Upper lobe of right lung (tissue), 1 donor: ENCODE results near the gene DAD1. TPM values are rescaled to one million over a fixed set of nuclear protein-coding genes. Genes with fewer than 3 reads are reported as not detected.

Experiments used
- ATAC-seq: fragments of 200-7000 bp; cut with Tn5 transposase; one replicate; pipeline ENCODE4 v1.9.1; 2020; ENCODE audit warnings: mild to moderate bottlenecking, moderate library complexity
- DNase-seq: peaks from one replicate; pipeline ENCODE4 v3.0.0-alpha.2; 2020
- H3K27ac ChIP-seq: fragments of 200-600 bp; one replicate; pipeline ENCODE4 v1.8.0; 2022
- H3K27me3 ChIP-seq: fragments of 200-600 bp; one replicate; pipeline ENCODE4 v1.8.0; 2022; ENCODE audit warnings: mild to moderate bottlenecking
- H3K36me3 ChIP-seq: fragments of 200-600 bp; one replicate; pipeline ENCODE4 v1.8.0; 2022
- H3K4me1 ChIP-seq: fragments of 200-600 bp; one replicate; pipeline ENCODE4 v1.8.0; 2022
- H3K4me3 ChIP-seq: fragments of 200-600 bp; one replicate; pipeline ENCODE4 v1.8.0; 2022; ENCODE audit warnings: mild to moderate bottlenecking
- H3K9me3 ChIP-seq: fragments of 200-600 bp; one replicate; pipeline ENCODE4 v1.8.0; 2022
- intact Hi-C: fragments of 100-400 bp; cut with DNase I; formaldehyde crosslinking; loops from one replicate; pipeline ENCODE4 v1.11.0; 2022
- total RNA-seq: library from RNA; stranded (reverse); fragmentation: NEBNext Ultra II Directional; extraction: Animal tissue kit (Norgen Biotek cat#: 25700); gene quantifications from one replicate; pipeline ENCODE4 v1.2.1, GENCODE V29; 2021
- TF ChIP-seq, protein P1 (sequence below): fragments of 200-600 bp; IDR thresholded peaks from one replicate; pipeline ENCODE4 v1.8.0; 2022; ENCODE audit warnings: antibody characterized with exemption
- donor health status: DM: no; HTN: yes; CAD: no; lungs with severe emphysema.

Gene DAD1
- total RNA-seq, 1 donor from 2014 or later = 184 TPM

DNA sequence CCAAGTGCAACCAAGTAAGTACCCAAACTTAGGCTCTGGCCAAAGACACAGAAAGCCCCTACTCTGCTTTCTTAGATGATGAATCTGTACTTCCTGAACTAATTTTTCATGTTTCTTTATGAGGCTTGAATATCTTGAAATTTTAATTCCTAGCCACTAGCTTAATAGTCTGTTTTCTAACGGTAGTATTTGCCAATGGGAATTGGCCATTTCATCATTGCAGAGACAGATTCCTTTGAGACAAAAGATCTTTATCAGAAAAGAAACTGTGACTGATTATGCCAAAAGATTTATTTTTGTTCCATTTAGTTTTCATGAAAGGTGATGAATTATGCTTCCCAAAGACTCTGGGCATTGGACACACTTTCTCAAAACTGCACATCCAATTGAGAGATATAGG, 48.7 kb downstream of the DAD1 start:
- intact Hi-C loops = no loop called here
- H3K9me3 ChIP-seq = no peaks in the 10 kb centered on the region
- no peaks in the 10 kb centered on the region for H3K36me3 ChIP-seq
- TF ChIP-seq, protein P1, sequence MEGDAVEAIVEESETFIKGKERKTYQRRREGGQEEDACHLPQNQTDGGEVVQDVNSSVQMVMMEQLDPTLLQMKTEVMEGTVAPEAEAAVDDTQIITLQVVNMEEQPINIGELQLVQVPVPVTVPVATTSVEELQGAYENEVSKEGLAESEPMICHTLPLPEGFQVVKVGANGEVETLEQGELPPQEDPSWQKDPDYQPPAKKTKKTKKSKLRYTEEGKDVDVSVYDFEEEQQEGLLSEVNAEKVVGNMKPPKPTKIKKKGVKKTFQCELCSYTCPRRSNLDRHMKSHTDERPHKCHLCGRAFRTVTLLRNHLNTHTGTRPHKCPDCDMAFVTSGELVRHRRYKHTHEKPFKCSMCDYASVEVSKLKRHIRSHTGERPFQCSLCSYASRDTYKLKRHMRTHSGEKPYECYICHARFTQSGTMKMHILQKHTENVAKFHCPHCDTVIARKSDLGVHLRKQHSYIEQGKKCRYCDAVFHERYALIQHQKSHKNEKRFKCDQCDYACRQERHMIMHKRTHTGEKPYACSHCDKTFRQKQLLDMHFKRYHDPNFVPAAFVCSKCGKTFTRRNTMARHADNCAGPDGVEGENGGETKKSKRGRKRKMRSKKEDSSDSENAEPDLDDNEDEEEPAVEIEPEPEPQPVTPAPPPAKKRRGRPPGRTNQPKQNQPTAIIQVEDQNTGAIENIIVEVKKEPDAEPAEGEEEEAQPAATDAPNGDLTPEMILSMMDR = no peak
- H3K4me3 ChIP-seq = no peak overlapping the region
- no peak for ATAC-seq
- no peak overlapping the region for H3K27ac ChIP-seq
- peaks cover 8% of the 10 kb centered on the region for H3K4me1 ChIP-seq
- no peaks in the 10 kb centered on the region for H3K27me3 ChIP-seq
- DNase-seq = no peak

DNA sequence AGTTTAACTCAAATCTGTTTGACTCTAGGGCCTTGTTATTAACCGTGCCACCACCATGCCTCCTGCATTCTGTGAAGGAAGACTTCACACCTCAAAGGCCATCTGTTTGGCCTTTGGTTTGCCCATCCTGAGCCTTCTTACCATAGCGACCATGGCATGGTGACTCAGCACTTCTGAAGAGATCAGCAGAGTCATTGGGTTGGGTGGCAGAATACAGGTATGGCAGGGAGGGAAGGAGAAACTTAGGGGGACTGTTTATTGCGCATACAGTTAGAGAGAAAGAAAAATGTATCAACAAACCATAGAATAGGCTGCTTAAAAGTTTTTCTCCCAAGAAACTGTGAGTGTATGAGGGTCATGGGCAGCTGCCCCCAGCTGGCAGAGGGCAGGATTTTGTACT, 49.2 kb downstream of the DAD1 start:
- intact Hi-C loops = no loop called here
- Histone ChIP-seq H3K27me3 (no peaks in the 10 kb centered on the region), H3K36me3 (no peaks in the 10 kb centered on the region), H3K4me1 (peaks cover 8% of the 10 kb centered on the region), H3K4me3 (no peak overlapping the region), H3K9me3 (no peaks in the 10 kb centered on the region), H3K27ac (no peak overlapping the region)
- DNase-seq (no peak), ATAC-seq (no peak)
- TF ChIP-seq, protein P1 = no peak

DNA sequence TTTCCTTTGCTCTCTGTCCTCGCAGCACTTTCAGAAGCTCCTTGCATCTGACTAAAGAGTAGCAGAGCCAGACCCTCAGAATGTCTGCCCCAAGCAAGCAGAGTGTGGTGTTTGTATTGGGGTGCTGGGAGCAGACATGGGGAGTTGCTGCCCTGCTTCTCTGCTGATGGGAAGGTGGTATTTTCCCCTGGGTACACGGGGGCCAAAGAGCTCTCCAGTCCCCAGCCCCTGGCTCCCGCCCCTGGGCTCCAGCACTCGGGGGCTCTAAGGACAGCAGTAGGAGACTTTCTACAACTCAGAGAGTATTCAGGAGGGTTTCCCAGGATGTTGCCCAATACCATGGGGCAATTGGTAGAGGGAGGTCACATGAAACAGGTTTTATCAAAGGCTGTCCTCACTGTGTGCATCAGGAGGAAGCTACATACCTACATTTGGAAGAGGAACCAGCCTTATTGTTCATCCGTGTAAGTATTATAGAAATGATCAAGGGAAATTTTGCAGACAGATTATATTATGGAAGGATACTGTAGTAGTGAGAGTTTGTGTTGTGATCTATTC, 50.3 kb downstream of the DAD1 start:
- ATAC-seq (no peak), DNase-seq (no peak)
- Histone ChIP-seq H3K4me3 (no peak overlapping the region), H3K9me3 (no peaks in the 10 kb centered on the region), H3K27me3 (no peaks in the 10 kb centered on the region), H3K36me3 (no peaks in the 10 kb centered on the region), H3K27ac (no peak overlapping the region), H3K4me1 (peaks cover 8% of the 10 kb centered on the region)
- intact Hi-C loops = no loop called here
- TF ChIP-seq, protein P1 = no peak

DNA sequence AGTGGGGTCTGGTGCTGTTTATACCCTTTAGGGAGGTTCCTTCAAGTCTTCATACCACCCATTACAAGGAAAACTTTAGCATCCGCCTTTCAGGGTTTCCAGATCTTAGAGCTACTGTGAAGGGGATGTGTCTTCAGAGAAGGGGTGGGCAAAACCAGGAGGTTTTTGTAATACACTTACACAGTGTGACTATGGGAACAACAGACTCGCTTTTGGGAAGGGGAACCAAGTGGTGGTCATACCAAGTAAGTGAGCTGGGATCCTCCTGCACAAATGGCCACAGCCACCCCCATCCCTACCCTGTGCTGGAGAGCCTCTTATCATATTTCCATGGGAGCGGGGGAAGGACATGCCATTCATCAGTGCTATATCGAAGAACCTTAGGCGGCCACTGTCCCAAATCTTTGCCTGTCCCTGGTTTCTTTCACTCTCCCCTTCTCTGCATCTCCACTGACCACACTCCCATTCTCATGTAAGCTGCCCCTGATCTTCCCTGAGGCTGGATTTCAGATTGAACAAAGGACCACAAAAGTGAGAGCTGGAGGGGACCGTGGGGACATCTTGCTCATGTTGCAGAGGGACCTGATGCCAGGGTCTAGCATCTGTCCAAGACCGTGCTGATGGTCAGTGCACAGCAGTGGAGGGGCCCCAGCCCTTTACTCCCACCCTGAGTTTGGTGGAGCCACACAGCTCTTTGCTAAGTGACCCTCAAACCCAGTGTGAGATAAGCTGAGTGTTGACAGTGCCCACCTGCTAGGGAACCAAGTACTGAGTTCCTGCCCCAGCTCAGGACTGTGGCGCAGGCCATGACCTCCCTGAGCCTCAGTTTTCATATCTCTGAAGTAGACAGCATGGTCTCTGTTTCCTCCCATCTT, 51.4 kb downstream of the DAD1 start:
- Histone ChIP-seq H3K27me3 (no peaks in the 10 kb centered on the region), H3K36me3 (no peaks in the 10 kb centered on the region), H3K4me3 (no peak overlapping the region), H3K9me3 (no peaks in the 10 kb centered on the region), H3K27ac (no peak overlapping the region), H3K4me1 (peaks cover 8% of the 10 kb centered on the region)
- ATAC-seq = no peak
- intact Hi-C loops = no loop called here
- no peak for DNase-seq
- TF ChIP-seq, protein P1 = no peak

DNA sequence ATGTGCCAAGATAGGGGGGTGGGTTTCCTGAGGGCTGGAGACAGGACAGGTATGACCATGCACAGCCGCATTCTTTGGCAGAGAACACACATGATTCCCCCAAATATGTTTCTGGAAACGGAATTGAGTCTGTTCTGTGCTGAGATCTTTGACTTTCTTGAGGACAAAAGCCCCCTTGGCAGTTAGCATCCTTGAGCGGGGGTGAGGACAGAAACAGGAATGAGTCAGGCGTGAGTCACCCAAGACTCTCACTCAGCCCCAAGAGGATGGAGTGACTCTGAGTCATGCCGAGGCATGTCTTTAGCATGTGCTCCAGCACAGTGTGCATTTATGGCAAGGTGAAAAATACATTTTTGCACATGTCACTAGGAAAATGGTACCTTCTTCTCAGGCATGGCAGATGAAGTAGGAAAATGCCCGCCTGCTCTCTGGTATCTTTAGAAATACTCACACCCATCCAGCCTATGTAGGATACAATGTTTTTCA, 52.1 kb downstream of the DAD1 start:
- Histone ChIP-seq H3K27ac (no peak overlapping the region), H3K9me3 (no peaks in the 10 kb centered on the region), H3K27me3 (no peaks in the 10 kb centered on the region), H3K4me1 (peaks cover 11% of the 10 kb centered on the region), H3K36me3 (no peaks in the 10 kb centered on the region), H3K4me3 (no peak overlapping the region)
- TF ChIP-seq, protein P1 = no peak
- ATAC-seq = peak; percentile 90
- DNase-seq = no peak
- intact Hi-C loops = no loop called here
